Tongue (tissue), 2 donors: ENCODE measurements around the gene TMEM45A. TPM values are rescaled to one million over a fixed set of nuclear protein-coding genes. Genes with fewer than 3 reads are reported as not detected.
"Not testable (repeated sequence)": the region's sequence is repeated elsewhere in the genome, so short reads cannot be mapped to it uniquely, and the experiment has no call there.

Experiments
- DNase-seq: peaks from one replicate; pipeline ENCODE4 v3.0.0-alpha.2; 2015
- total RNA-seq: library from RNA; depleted of rRNA; stranded (reverse); fragments of >200 nt; gene quantifications from one replicate; pipeline ENCODE4 v1.2.3, GENCODE V29; 2014

The TMEM45A gene
- total RNA-seq, 1 donor from 2014 or later: 19.9 TPM

GRCh38 chr3:100578646-100579045, 86.2 kb downstream of the TMEM45A start:
- no peak for DNase-seq

- DNase-seq: no peak
Observed at GRCh38 chr3:100580147-100580546, 87.7 kb downstream of the TMEM45A start.

GRCh38 chr3:100581650-100582049, 89.2 kb downstream of the TMEM45A start:
- DNase-seq: no peak

- not testable (repeated sequence) for DNase-seq
Observed at GRCh38 chr3:100582157-100582556, 89.7 kb downstream of the TMEM45A start.

- no peak for DNase-seq
Observed at GRCh38 chr3:100584101-100584660, 91.8 kb downstream of the TMEM45A start.

GRCh38 chr3:100586832-100587231, 94.4 kb downstream of the TMEM45A start:
- DNase-seq: no peak

GRCh38 chr3:100588251-100588650, 95.8 kb downstream of the TMEM45A start:
- no peak for DNase-seq

GRCh38 chr3:100590114-100590839, 97.9 kb downstream of the TMEM45A start:
- peak; percentile 90 for DNase-seq

GRCh38 chr3:100590840-100591147, 98.4 kb downstream of the TMEM45A start:
- no peak for DNase-seq

- no peak for DNase-seq
Observed at GRCh38 chr3:100591411-100591810, 99.0 kb downstream of the TMEM45A start.

- no peak for DNase-seq
Observed at GRCh38 chr3:100600181-100601042, 108.0 kb downstream of the TMEM45A start.

- no peak for DNase-seq
Observed at GRCh38 chr3:100602506-100603444, 110.4 kb downstream of the TMEM45A start.

GRCh38 chr3:100603469-100603868, 111.0 kb downstream of the TMEM45A start:
- peak; percentile 14 for DNase-seq

GRCh38 chr3:100605358-100605757, 112.9 kb downstream of the TMEM45A start:
- no peak for DNase-seq

GRCh38 chr3:100606894-100607512, 114.6 kb downstream of the TMEM45A start:
- DNase-seq: no peak

- DNase-seq: no peak
Observed at GRCh38 chr3:100609305-100609704, 116.9 kb downstream of the TMEM45A start, which contains the start of gene ADGRG7. Gene ADGRG7 (plus strand): TSS chr3:100609601. CDS start chr3:100609857, 256 bp downstream.

GRCh38 chr3:100609963-100610362, 117.5 kb downstream of the TMEM45A start:
- no peak for DNase-seq

GRCh38 chr3:100611221-100611620, 118.8 kb downstream of the TMEM45A start:
- no peak for DNase-seq

GRCh38 chr3:100613721-100614390, 121.4 kb downstream of the TMEM45A start:
- DNase-seq: no peak

- no peak for DNase-seq
Observed at GRCh38 chr3:100614941-100615340, 122.5 kb downstream of the TMEM45A start.

- DNase-seq: no peak
Observed at GRCh38 chr3:100615684-100616083, 123.3 kb downstream of the TMEM45A start.
